GM21367 (cell line): Measurements from ENCODE around the gene METTL2B.
A peak's percentile ranks its signal among the peaks of the same experiment; 100 is the strongest.
"Not testable (repeated sequence)": the region's sequence is repeated elsewhere in the genome, so short reads cannot be mapped to it uniquely, and the experiment has no call there.

Source experiments
- ATAC-seq: cut with Tn5 transposase; IDR thresholded peaks from one replicate; pipeline ENCODE4 v1.9.1; 2021; ENCODE audit not compliant: unreplicated experiment

Gene METTL2B

DNA sequence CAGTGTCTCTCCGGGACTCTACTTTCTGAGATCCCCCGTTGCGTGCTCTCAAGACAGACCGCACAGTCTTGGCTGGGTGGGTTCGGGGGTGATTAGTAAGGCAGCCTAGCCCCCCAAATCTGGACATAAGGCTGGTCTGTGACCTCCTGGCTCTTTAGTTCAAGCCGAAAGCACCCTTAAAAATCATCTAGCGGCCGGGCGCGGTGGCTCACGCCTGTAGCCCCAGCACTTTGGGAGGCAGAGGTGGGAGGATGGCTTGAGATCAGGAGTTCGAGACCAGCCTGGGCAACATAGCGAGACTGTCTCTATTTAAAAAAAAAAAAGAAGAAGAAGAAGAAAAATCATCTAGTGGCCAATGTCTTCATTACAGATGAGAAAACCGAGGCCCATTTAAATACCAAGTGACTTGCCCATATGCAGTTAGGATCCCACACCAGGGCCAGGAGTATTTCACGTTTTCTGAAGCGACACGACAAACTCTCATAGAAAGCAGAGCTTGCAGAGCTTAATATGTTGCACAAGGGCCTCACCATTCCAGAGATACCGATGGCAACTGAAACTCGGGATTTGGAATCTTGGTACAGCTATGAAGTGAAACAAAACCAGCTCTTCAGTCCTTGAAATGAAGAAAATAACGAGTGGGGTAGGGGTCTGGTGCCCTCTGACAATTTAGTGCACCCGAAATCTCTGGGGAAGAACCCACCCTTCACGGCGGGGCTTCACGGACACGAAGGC lies 21.6 kb upstream of the METTL2B start:
- no peak for ATAC-seq

DNA sequence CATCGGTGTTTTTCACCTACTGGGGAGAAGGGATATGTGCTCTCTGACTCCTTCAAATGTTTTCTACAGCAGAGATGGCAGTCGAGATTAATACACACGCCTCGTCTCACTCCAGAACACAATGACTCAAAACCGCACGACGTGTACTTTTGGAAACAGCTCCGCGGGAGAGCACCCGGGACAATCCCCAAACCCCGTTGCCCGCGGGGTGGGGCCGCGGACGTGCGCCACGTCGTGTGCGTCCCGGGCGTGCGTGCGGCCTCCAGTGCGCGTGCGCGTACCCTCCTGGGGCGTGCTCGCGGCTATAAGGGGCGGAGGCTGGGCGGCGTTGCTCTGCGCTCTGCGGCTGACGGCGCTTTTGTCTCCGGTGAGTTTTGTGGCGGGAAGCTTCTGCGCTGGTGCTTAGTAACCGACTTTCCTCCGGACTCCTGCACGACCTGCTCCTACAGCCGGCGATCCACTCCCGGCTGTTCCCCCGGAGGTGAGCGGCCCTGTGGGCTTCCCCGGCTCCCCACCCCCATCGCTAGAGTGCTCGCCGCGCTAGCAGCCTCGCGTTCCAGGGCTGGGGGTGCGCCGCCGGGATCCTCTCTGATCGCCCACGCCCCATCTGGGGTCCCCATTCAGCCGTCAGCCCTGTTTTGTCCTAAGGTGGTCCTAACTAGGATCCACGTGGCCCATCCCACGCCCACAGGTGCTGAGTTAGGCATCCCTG lies 20.8 kb upstream of the METTL2B start, which contains the start of gene HILPDA:
Gene HILPDA, plus strand, starts transcription at position 336 of the 712 bp plus-strand sequence. CDS start 1,391 bp downstream, outside the sequence.
- ATAC-seq = peak; percentile 74

DNA sequence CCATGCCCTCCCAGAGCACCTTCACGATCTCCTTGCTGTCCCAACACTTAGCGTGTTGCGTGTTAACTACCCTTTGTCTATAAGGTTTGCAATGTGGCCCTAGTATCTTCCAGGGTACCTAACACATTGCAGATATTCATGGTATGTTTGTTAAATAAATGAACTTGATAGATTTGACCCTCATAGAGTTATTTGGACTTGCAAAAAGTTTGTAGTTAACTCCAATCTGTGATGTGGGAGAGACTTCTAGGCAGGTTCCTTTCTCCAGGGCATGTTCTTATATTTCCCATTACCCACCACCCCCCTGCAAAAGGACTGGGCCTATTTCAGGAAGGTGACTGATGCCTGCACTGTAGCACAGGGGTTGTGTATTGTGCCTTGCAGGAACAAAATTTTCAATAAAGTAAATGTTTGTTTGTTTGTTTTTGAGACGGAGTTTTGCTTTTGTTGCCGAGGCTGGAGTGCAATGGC lies 20.3 kb upstream of the METTL2B start:
- peak; percentile 7 for ATAC-seq

DNA sequence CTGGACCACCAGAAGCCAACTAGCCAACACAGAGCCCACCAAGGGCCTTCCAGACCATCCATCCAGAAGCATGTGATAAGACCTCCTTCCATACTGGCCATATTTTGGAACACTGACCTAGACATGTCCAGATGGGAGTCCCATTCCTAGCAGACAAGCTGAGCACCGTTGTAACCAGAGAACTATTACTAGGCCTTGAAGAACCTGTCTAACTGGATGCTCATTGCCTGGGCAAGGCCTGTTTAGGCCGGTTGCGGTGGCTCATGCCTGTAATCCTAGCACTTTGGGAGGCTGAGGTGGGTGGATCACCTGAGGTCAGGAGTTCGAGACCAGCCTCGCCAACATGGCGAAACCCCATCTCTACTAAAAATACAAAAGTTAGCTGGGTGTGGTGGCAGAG lies 19.2 kb upstream of the METTL2B start:
- not testable (repeated sequence) for ATAC-seq

DNA sequence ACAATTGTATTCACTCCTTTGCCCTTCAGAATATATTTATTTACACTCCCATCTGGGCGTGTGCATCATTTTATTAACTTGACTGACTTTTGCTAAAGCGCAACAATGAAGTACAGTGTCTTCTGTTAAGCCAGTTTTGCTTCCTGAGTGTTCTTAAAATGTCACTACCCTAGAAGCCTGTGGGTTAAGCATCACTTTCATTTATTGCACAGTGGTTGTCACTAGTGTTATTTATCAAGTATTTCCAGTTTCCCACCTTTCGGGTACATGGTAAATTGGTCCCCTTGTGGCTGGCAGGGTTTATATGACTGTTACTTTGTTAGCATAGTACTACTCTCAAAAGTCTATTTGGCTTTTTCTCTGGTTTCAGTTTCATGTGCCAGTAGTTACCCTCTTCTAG lies 17.6 kb upstream of the METTL2B start:
- ATAC-seq = peak; percentile 21

DNA sequence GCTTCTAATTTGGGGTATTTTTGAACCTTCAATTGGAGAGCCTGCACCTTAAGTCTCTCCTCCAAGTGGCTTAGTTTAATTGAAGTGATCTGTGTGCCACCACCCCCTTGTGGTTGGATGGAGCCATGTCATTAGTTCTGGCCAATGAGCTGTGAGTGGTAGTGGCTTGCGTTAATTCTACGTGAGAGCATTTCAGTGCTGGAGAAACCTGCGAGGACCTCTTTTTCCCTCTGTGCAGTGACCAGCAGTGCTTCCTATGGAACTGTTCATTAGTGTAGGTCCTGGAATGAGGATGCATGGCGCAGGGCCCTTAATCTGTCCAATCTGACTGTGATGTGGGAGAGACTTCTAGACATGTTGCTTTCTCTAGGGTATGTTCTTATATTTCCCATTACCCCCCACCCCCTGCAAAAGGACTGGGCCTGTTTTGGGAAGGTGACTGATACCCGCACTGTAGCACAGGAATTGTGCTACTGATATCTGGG lies 17.1 kb upstream of the METTL2B start:
- peak; percentile 35 for ATAC-seq

DNA sequence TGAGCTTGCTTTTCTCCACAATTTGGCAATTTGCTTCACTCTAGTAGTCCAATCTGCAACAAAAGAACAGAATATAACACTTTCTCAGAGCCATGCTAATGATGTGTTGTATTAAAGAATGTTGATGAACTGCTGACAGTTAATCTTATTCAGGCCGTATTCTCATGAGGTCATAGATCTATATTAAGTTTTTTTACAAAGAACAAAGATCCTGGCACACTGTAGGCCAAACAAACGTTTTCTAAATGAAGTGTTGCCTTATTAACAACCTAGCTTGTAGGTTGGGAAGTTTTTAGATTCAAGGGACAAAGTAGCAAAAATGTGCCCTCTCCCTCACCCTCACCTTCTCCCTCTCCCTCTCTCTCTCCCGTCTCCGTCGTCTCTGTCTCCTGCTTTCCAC lies 14.1 kb upstream of the METTL2B start:
- no peak for ATAC-seq

DNA sequence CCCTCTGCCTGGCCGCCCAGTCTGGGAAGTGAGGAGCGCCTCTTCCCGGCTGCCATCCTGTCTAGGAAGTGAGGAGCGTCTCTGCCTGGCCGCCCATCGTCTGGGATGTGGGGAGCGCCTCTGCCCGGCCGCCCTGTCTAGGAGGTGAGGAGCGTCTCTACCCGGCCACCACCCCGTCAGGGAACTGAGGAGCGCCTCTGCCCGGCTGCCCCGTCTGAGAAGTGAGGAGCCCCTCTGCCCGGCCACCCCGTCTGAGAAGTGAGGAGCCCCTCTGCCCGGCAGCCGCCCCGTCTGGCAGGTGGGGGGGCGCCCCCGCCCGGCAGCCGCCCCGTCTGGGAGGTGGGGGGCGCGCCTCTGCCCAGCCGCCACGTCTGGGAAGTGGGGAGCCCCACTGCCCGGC lies 13.2 kb upstream of the METTL2B start:
- ATAC-seq = not testable (repeated sequence)

DNA sequence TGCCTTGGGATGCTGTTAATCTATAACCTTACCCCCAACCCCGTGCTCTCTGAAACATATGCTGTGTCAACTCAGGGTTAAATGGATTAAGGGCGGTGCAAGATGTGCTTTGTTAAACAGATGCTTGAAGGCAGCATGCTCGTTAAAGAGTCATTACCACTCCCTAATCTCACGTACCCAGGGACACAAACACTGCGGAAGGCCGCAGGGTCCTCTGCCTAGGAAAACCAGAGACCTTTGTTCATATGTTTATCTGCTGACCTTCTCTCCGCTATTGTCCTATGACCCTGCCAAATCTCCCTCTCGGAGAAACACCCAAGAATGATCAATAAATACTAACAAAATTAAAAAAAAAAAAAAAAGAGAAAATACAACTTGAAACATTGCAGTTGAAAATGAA lies 12.6 kb upstream of the METTL2B start:
- not testable (repeated sequence) for ATAC-seq

DNA sequence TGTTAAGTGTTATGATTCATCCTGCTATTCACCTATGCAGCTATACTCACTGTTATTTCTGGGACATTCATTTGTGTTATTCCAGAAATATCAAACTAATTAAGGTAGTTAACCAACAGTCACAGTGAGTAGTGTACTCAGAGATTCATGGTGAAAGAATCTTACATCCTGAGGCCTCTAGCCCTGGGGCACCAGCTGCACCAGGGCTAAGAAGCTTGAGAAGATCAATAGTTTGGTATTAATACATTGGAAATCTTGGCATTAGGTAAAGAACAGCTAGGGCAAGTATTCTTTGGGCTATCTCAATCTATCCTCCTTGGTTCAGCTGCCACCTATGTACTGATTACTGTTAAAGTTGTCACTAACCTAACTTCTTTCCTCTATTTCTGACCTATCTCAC lies 9.7 kb upstream of the METTL2B start:
- not testable (repeated sequence) for ATAC-seq

DNA sequence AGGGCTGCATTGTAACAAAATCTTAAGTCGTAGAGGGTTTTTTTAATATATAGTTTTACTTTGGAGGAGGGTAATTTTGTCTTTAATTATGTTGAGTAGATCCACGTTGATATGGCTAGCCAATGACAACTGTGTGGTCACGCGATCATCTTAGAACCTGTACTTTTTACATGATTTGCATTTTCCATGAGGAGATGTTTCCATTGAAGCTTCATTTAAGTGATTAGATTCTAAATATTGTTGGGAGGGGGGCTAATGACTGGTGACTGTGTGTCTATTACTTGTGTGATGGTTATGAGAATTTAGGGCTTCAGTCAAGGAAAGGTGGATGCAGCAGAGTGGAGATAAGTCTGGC lies 765 bp downstream of the METTL2B start:
- ATAC-seq = not testable (repeated sequence)

DNA sequence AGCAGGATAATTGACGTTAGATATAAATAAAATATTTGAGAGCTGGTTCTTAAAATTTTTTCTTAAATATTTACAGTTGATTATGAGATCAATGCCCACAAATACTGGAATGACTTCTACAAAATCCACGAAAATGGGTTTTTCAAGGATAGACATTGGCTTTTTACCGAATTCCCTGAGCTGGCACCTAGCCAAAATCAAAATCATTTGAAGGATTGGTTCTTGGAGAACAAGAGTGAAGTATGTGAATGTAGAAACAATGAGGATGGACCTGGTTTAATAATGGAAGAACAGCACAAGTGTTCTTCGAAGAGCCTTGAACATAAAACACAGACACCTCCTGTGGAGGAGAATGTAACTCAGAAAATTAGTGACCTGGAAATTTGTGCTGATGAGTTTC lies 2.5 kb downstream of the METTL2B start:
- ATAC-seq = not testable (repeated sequence)

DNA sequence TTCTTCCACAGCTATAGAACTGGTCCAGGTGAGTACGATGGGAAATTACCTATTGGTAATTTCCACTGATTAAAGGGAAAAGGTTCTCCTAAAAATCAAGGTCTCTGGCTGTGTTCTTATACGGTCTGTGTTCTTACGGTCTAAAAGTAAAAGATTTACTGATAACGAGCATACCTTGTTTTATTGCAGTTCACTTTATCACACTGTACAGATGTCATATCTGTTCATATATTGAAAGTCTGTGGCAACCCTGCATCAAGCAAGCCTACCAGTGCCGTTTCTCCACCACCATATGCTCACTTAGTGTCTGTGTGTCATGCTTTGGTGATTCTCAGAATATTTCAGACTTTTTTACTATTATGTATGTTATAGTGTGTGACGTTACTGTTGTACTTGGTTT lies 11.6 kb downstream of the METTL2B start:
- not testable (repeated sequence) for ATAC-seq

DNA sequence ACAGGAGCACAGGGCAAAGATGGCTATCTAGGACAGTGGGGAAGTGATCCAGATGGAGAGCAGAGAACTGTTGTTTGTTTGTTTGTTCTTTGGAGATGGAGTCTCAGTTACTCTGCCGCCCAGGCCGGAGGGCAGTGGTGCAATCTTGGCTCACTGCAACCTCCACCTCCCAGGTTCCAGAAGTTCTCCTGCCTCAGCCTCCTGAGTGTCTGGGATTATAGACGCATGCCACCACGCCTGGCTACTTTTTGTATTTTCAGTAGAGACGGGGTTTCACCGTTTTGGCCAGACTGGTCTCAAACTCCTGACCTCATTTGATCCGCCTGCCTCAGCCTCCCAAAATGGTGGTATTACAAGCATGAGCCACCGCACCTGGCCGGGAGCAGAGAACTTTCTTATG lies 20.9 kb downstream of the METTL2B start:
- ATAC-seq = no peak

DNA sequence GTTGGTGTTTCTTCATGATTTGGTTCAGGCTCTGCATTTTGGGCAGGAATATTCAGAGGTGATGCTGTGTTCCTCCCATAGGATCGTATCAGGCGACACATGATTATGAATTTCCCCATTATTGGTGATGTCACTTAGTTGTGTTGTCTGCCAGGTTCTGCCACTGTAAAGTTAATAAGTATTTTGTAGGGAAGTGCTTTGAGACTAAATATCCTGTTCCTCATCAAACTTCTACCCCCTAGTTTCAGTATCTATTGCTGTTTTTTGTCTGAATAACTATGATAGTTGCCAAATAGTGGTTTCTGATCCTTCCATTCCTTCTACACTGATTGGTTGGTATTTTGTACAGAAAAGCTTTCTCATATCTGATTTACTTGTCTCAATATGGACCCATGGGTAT lies 28.9 kb downstream of the METTL2B start:
- ATAC-seq = not testable (repeated sequence)

DNA sequence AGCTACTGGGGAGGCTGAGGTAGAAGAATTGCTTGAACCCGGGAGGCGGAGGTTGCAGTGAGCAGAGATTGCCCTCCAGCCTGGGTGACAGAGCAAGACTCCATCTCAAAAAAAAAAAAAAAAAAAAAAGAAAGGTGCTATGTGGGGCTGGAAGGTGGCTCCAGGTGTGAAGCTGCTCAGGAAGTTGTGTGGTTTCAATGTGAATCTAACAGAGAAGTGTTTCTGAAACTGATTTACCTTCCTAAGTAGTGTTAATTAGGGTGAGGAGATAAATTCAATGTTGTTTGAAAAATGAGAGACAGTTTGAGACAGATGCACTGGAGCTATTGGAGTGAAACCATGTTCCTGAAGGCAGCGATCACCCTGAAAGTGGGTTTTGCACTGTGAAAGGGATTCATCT lies 30.3 kb downstream of the METTL2B start:
- peak; percentile 42 for ATAC-seq

DNA sequence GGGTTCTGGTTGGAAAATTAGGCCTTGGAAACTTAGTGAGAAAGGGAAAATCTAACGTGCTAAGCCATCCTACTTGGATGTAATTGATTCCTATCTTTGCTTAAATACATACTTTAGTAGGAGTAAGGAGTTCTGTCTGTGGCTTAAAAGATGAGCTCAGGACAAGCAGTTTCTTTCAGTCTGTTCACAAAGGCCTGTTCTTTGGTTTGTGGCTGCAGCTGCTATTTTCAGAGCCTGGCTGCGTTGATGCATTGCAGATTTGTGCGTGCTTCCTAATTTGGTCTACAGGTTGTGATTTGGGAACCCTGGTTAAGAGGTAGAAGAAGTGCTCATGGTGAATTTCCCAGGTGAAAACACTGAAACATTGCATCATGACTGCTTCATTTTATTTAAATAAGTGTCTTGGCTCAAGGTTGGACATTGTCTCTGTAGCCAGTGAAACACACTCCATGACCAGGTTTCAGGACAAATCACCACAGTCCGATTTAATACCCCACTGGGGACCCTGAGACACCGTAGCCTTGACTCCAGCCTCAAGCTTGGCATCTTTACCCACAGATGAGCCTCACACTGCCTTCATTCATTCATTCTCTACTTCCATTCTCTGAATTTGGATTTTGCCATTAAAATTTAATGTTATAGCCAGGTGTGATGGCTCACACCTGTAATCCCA lies 30.9 kb downstream of the METTL2B start:
- peak; percentile 50 for ATAC-seq

DNA sequence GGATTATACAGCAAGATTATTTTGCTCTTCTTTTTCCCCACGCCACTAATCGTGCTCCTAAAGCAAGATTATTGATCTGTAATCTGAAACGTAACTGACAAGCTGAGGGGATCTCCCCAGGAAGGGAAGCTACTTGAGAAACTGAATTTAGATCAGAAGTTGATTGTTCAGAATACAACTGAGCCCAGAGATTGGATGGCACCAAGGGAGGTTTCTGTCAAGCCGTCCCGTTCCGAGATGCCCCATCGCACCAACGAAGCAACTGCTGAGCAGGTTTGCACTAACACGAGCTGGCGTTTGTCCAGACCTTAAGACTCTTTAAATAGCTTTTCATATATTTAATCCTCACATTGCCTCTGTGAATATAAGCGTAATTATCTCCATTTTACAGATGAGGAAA lies 35.1 kb downstream of the METTL2B start:
- ATAC-seq = not testable (repeated sequence)

DNA sequence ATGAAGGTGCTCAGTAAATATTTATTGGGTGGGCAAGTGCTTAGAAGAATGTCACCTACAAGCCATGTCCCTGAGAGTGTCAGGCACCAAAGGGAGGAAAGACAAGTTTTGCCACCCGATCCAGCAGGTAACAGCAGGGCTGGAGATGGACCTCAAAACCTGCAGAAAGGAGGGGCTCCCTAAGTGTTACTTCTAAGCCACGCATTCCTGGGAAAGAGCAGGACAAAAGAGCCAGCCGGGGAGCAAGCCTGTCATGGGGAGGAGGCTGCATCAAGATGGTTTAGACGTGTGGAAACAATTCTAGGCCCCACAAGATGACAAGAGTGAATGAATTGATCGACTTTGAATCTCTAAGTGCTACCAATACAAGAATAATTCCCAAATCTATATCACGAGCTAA lies 38.7 kb downstream of the METTL2B start:
- not testable (repeated sequence) for ATAC-seq

DNA sequence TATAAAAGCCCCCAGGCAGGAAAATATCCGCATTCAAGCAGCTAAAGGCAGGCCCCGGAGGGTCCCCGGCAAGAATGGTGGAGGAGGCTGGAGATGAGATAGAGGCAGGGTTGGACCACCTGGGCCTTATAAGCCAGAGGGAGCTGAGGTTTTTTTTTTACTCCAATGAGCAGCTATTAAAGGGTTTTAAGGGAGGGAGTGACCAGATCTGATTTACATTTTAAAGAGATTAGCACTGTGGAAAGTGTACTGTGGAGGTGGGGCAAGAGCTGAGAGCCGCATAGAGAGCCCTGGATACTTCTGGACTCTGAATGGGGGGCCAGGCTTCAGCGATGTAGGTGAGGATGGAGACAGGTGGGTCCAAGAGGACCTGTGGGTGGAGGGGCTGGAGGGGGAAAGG lies 40.5 kb downstream of the METTL2B start:
- ATAC-seq = not testable (repeated sequence)

DNA sequence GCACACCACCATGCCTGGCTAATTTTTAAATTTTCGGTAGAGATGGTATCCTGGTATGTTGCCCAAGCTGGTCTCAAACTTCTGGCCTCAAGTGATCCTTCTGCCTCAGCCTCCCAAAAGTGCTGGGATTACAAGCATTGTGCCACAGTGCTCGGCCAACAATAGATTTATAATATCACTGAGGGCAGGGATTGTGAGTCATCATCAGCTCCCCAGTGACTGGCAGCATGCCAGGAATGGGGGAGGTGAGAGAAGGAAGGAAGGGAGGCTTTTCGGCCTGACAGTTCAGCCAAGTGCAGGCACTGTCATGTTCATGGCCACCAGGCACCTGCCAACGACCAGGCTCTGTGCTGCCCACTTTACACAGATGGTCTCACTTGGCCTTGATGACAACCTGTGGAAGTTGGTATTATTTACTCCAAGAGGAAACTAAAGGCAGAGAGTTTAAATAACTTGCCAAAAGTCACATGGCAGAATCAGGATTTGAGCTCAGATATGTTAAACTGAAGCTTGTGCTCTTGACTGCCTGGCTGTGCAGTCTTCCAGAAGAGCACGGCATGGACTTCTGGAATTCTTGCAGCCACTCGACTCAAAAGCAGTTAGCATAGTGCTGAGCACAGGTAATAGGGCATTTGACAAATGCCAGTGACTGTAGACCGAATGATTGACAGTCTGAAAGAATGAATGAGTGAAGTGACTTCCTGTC lies 46.8 kb downstream of the METTL2B start:
- ATAC-seq = not testable (repeated sequence)
